NCI-H1930 (cell line): ENCODE measurements around the gene CALD1.

Experiments used
- DNase-seq, 2 experiments: peaks; one replicate each; lab custom pipeline; 2025; lab: John Stamatoyannopoulos, UW

The CALD1 gene

GRCh38 chr7:134787064-134787463 lies 7.6 kb downstream of the CALD1 start:
- no peak for DNase-seq

DNA sequence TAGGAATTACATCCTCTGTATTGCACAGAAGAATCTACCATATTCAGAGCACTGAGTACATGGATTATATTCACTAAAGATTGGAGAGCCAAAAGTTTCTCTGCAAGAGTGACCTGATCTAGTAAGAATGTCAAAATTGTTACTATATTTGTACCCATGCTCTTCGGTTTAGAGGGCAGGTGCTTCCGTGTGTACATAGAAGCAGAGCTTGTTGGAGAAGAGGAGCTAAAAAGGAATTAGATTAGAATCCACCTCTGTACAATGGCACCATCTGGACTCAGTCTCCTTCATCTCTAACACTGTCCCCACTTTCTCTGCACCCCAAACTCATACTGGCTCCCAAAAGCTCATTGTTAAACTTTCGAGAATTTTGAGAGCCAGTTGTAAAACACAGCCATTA lies 8.3 kb downstream of the CALD1 start:
- DNase-seq = no peak

DNA sequence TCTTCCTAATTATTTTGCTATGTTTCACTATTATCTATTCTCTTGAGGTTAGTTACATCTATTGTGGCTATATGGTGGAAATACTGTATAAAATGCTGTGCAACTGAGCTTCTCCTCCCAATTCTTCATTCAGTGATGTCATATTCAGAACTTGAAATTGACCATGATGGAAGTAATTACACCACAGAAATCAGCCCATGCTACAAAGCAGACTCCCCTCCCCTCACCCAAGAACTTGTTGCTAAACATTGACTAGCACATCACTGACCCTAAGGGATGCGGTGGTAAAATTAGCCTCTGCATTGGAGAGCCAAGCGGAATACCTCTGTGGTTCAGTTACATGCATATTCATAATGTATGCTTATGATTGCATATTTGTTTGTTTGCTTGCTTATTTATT lies 8.8 kb downstream of the CALD1 start:
- DNase-seq = no peak

GRCh38 chr7:134789967-134790685 lies 10.7 kb downstream of the CALD1 start:
- DNase-seq = no peak

DNA sequence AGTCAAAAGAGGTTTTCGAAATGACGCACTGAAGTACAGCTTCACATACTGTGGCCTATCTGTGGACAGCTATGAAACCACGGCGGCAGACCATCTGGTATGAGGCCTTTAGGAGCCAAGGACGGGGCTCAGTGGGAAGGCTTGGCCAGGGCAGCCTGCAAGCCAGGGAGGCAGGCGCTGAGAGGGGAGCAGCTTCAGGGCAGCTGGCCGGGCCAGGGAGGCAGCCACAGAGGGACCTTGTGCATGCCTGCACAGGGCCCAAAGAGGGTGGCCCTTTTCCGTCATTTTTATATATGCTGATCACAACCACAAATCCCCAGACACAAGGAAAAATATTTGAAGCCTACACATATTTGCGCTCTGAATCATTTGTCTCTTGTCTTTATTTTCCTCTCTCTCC lies 13.5 kb downstream of the CALD1 start:
- no peak for DNase-seq

- DNase-seq = no peak
These were observed 15.8 kb downstream of the CALD1 start for GRCh38 chr7:134795231-134795630.

GRCh38 chr7:134798155-134798554 lies 18.7 kb downstream of the CALD1 start:
- no peak for DNase-seq

DNA sequence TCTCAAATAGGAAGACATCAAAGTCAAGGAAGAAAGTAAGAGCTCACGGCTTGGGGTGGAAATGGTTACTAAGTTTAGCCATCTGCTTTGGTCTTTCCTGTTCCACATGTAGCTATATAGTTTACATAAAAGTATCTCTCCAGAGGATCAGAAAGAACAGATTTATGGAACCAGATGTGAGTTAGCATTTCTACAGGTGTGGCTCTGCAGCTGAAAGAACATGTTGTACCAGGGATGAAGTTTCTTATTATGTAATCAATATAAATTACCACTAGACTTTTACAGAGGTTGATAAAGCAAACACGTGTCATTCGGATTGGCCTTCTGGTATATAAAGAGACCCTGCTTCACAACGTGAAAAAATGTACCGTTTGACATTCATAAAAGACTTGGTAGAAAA lies 19.9 kb downstream of the CALD1 start:
- no peak for DNase-seq

GRCh38 chr7:134802762-134803161 lies 23.3 kb downstream of the CALD1 start:
- DNase-seq = no peak

DNA sequence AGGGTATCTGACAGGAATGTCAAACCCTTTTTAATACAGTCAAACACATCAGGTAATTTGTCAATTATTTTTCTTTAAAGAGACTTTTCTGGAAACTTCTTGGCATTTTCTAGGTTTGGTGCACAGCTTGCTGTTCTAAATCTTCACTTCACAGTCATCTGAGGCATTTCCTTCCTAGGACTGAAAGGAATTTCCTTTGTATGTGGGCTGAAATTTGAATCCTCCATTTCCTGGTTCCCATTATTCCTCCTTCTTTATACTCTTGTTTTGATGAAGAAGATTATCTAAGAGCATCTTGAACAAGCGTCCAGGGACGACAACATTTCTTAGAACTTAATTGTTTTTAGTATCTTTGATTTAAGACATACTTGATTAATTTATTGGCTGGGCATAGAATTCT lies 24.9 kb downstream of the CALD1 start:
- DNase-seq = no peak

- no peak for DNase-seq
These were observed 25.4 kb downstream of the CALD1 start for GRCh38 chr7:134804854-134805253.

- DNase-seq = no peak
These were observed 26.8 kb downstream of the CALD1 start for GRCh38 chr7:134806197-134806596.

DNA sequence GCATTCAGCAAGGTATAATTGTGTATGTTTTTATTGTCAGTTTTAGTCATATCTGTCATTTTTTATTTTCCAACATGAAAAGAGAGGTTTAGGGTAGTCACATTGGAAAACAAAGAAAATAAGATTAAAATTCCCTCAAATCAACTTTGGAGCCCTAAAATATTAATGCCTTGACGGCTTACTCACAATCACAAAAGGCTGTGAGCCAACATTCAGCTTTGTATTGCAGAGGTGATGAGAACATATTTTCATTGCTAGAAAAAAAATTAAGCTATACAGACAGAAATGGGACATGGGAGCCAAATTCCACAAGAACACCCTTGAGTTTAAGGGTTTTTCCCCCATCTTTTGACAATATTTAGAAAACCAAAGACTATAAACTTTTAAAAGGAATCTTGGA lies 30.2 kb downstream of the CALD1 start:
- no peak for DNase-seq

- DNase-seq = no peak
These were observed 32.3 kb downstream of the CALD1 start for GRCh38 chr7:134811765-134812164.

- DNase-seq = no peak
These were observed 34.4 kb downstream of the CALD1 start for GRCh38 chr7:134813663-134814396.

DNA sequence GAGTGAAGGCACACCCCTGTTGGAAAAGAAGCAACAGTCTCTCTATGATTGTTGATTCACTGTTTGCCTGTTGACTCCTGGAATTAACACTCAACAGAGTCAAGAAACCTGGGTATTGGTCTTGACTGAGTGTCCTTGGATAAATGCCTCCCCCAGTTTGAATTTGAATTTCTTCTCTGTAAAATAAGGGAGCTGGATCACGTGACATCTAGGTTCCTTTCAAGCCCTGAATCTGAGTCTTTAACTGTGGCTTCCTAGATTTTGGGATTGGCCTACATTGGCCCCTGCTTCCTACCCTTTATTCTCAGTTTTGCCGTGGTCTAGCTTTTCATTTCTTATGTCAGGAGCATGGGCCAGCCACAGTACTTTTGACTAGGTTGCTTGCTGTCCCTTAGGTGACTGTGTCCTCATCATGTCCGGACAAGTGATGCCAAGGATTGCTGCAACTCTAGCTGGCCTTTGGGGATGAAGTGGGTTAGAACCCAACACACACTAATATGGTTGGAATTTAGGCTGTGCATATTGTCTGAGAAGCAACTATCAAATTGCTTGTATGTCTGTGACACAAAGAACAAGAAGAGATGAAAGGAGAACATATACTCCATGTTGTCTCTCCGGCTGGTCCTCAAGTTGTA lies 35.4 kb downstream of the CALD1 start:
- no peak for DNase-seq

GRCh38 chr7:134818613-134819345 lies 39.3 kb downstream of the CALD1 start:
- no peak for DNase-seq

DNA sequence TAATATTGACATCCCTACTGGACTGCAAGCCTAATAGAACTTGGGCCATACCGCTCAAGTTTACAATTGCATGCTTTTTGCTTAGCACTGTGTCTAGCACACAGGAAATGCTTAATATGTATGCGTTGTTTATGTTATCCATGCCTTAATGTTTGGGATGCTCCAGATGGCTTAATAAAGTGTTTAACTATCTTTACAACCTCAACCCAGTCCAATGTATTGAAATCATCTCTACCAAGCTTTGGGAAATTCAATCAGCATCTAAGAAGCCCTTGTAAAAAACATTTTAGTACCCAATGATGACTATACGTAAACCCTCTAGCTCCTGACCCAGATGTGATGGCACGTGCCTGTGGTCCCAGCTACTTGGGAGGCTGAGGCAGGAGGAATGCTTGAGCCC lies 40.0 kb downstream of the CALD1 start:
- DNase-seq = no peak

GRCh38 chr7:134820295-134820694 lies 40.9 kb downstream of the CALD1 start:
- no peak for DNase-seq

- no peak for DNase-seq
These were observed 41.3 kb downstream of the CALD1 start for GRCh38 chr7:134820778-134821177.

GRCh38 chr7:134823400-134823799 lies 44.0 kb downstream of the CALD1 start:
- no peak for DNase-seq

DNA sequence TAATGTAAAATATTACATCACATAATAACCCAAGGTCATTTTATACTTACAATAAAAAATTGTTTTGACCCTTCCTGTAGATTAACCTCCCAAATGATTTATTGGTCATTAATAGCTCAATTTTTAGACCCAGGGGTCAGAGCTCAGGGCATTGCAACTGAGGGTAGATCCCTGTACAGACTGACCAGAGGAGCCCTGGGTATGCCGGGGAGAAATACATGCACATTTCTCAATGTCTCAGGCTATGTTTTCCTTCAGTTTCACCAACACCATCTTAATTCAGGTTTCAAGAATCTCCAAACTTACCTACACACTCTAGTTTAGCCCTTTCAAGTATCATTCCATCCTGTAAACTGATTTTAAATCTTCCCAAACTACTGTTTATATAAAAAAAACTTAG lies 46.2 kb downstream of the CALD1 start:
- DNase-seq = no peak

DNA sequence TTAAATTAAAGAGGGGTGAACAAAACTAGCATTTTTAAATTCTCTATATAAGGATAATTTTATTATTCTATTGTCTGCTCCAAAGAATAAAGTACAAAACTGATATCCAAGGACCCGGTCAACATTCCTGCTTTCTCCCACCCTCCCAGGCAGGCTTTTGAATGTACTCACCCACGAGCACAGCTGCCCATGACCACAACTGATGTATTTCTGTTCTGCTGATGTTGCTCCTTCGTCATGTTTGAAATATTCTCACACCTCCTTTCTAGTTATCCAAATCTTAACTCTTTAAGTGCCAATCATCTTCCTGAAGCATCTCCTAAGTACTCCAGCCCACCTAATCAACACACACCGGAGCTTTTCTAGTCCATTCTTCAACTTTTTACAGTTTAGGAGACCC lies 46.7 kb downstream of the CALD1 start:
- DNase-seq = no peak
